Hepatocyte (in vitro differentiated cells): ENCODE measurements around the gene PLEKHA6.

ENCODE experiments used
- EZH2 ChIP-seq: fragments of 200-600 bp; sonication (generic); IDR thresholded peaks from 2 replicates; pipeline ENCODE4 v1.6.1; 2016; ENCODE audit warnings: antibody characterized with exemption, mild to moderate bottlenecking, borderline replicate concordance
- EZH2phosphoT487 ChIP-seq: fragments of 200-600 bp; sonication (generic); IDR thresholded peaks from one replicate; pipeline ENCODE4 v1.6.1; 2018; ENCODE audit warnings: antibody characterized with exemption, mild to moderate bottlenecking, low read depth, moderate library complexity; ENCODE audit not compliant: unreplicated experiment, severe bottlenecking

- TF ChIP-seq EZH2phosphoT487 (no peak), EZH2 (no peak)
Observed at GRCh38 chr1:204267191-204267601, 92.5 kb downstream of the PLEKHA6 start.
